H1 (cell line): ENCODE data around the gene LMTK2. TPM values are rescaled to one million over a fixed set of nuclear protein-coding genes. Genes with fewer than 3 reads are reported as not detected.

ENCODE experiments used
- CHD2 ChIP-seq: IDR thresholded peaks from 2 replicates; pipeline ENCODE4 v1.6.1; 2012; ENCODE audit warnings: low read length, improper control_type of control experiment
- CHD7 ChIP-seq: fragments of 300-600 bp; sonication (generic); IDR thresholded peaks from 2 replicates; pipeline ENCODE4 v1.7.1; 2012; ENCODE audit warnings: low read length, moderate library complexity, mild to moderate bottlenecking, inconsistent platforms; ENCODE audit not compliant: insufficient replicate concordance
- CTBP2 ChIP-seq: IDR thresholded peaks from 2 replicates; pipeline ENCODE4 v1.7.0; 2011; ENCODE audit warnings: borderline replicate concordance, mild to moderate bottlenecking, moderate library complexity, mixed read lengths, low read length; ENCODE audit not compliant: insufficient read depth, insufficient read length
- CTCF ChIP-seq, 3 experiments: IDR thresholded peaks; 1 replicate in 2 of 3; 2 replicates in 1 of 3; pipeline versions ENCODE4 v1.5.1 to v1.6.1; 2011; ENCODE audit warnings: low read length in 3 of 3, mild to moderate bottlenecking in 3 of 3, inconsistent platforms in 2 of 3, low read depth in 1 of 3, moderate library complexity in 1 of 3; ENCODE audit not compliant: insufficient read depth in 1 of 3; ENCODE audit errors: control extremely low read depth in 1 of 3
- GABPA ChIP-seq: IDR thresholded peaks from 2 replicates; pipeline ENCODE4 v1.6.1; 2011; ENCODE audit warnings: mild to moderate bottlenecking, low read length, moderate library complexity, borderline replicate concordance; ENCODE audit not compliant: insufficient read depth
- RAD21 ChIP-seq, 2 experiments: IDR thresholded peaks in 1 of 2; conservative IDR thresholded peaks in 1 of 2; 2 replicates each; pipeline ENCODE4 v1.6.1; 2011; ENCODE audit warnings: low read depth in 2 of 2, low read length in 2 of 2, improper control_type of control experiment in 1 of 2, inconsistent platforms in 1 of 2, mild to moderate bottlenecking in 1 of 2, moderate library complexity in 1 of 2
- RFX5 ChIP-seq: IDR thresholded peaks from 2 replicates; pipeline ENCODE4 v1.6.1; 2011; ENCODE audit warnings: low read depth, low read length, improper control_type of control experiment, borderline replicate concordance
- ZNF274 ChIP-seq: IDR thresholded peaks from 2 replicates; pipeline ENCODE4 v1.7.0; 2012; ENCODE audit warnings: low read length, borderline replicate concordance; ENCODE audit errors: extremely low read depth
- polyA plus RNA-seq, 7 experiments: library from polyadenylated mRNA; depleted of rRNA in 3 of 7; stranded (reverse) in 5 of 7; unstranded in 2 of 7; fragments of >200 nt in 5 of 7; fragments of 200-250 nt in 2 of 7; gene quantifications; 1 replicate in 5 of 7; 2 replicates in 1 of 7; 4 replicates in 1 of 7; pipeline versions ENCODE4 v1.2.1 to v1.2.3, GENCODE V29; 2011 to 2013; ENCODE audit warnings: missing spikeins in 2 of 7, mixed read lengths in 2 of 7
- total RNA-seq: library from RNA; stranded (reverse); fragmentation: NEBNext Ultra II Directional; extraction: Animal tissue kit (Norgen Biotek cat#: 25700); gene quantifications from 2 replicates; pipeline ENCODE4 v1.2.1, GENCODE V29; 2021

Gene LMTK2
- total and polyA plus RNA-seq, 2 of the 8 experiments (the other 6 are each of a cell fraction or from before 2014, with no cell fraction given): 9.7 to 30.7 TPM

GRCh38 chr7:98085674-98086073 lies 21.0 kb upstream of the LMTK2 start (continued):
- TF ChIP-seq CHD7: no peak
- no peak for TF ChIP-seq ZNF274
- no peak for TF ChIP-seq CTCF (IDR thresholded peaks at IDR 0.05; ENCODE audit: control extremely low read depth in 1 of 3, insufficient read depth in 1 of 3, low read depth in 1 of 3, low read length in 3 of 3)
- no peak for TF ChIP-seq RAD21 (IDR thresholded peaks at IDR 0.05 in 1 of 2, conservative IDR thresholded peaks at IDR 0.05 in 1 of 2; ENCODE audit: low read depth in 2 of 2, low read length in 2 of 2)
- TF ChIP-seq RFX5: no peak
- no peak for TF ChIP-seq CTBP2
- TF ChIP-seq CHD2: no peak
- TF ChIP-seq GABPA: no peak
